Neural progenitor cell (in vitro differentiated cells): ENCODE results near the gene KIDINS220. TPM values are rescaled to one million over a fixed set of nuclear protein-coding genes. Genes with fewer than 3 reads are reported as not detected.

Source experiments
- DNase-seq: peaks from one replicate; pipeline ENCODE4 v3.0.0-alpha.2; 2016; ENCODE audit warnings: low spot score
- H2AFZ ChIP-seq: fragments of 200-600 bp; sonication (generic); replicated peaks from 2 replicates; pipeline ENCODE4 v1.6.1; 2016; ENCODE audit warnings: antibody characterized with exemption
- H3F3A ChIP-seq: fragments of 200-600 bp; sonication (generic); 2 replicates; pipeline ENCODE4 v1.6.1; 2016; ENCODE audit warnings: antibody characterized with exemption, low read depth
- H3K27ac ChIP-seq: fragments of 200-600 bp; sonication (generic); 2 replicates; pipeline ENCODE4 v1.5.1; 2016; ENCODE audit warnings: mild to moderate bottlenecking
- H3K27me3 ChIP-seq: fragments of 200-600 bp; sonication (generic); 2 replicates; pipeline ENCODE4 v1.6.1; 2016; ENCODE audit warnings: mild to moderate bottlenecking, moderate library complexity
- H3K36me3 ChIP-seq: fragments of 200-600 bp; sonication (generic); 2 replicates; pipeline ENCODE4 v1.5.1; 2016
- H3K4me1 ChIP-seq: fragments of 200-600 bp; sonication (generic); 2 replicates; pipeline ENCODE4 v1.6.1; 2016; ENCODE audit warnings: mixed run types
- H3K4me2 ChIP-seq: fragments of 200-600 bp; sonication (generic); 2 replicates; pipeline ENCODE4 v1.6.1; 2016
- H3K4me3 ChIP-seq: fragments of 200-600 bp; sonication (generic); 2 replicates; pipeline ENCODE4 v1.5.1; 2016
- H3K79me2 ChIP-seq: fragments of 200-600 bp; sonication (generic); 2 replicates; pipeline ENCODE4 v1.6.1; 2016; ENCODE audit warnings: low read depth
- H3K9ac ChIP-seq: fragments of 200-600 bp; sonication (generic); 2 replicates; pipeline ENCODE4 v1.6.1; 2016
- H3K9me3 ChIP-seq: fragments of 200-600 bp; sonication (generic); 2 replicates; pipeline ENCODE4 v1.5.1; 2016; ENCODE audit warnings: low read depth
- H4K20me1 ChIP-seq: fragments of 200-600 bp; sonication (generic); 2 replicates; pipeline ENCODE4 v1.6.1; 2016; ENCODE audit warnings: low read depth
- H3K27ac Mint-ChIP-seq: 3 replicates; pipeline ENCODE4 v1.8.0; 2021; ENCODE audit warnings: mixed read lengths
- H3K27me3 Mint-ChIP-seq: 2 replicates; pipeline ENCODE4 v1.8.0; 2022; ENCODE audit warnings: low read depth, mild to moderate bottlenecking, inconsistent platforms, moderate library complexity, mixed read lengths; ENCODE audit not compliant: insufficient read depth
- H3K36me3 Mint-ChIP-seq: 3 replicates; pipeline ENCODE4 v1.8.0; 2021; ENCODE audit warnings: mixed read lengths
- H3K4me1 Mint-ChIP-seq: 3 replicates; pipeline ENCODE4 v1.8.0; 2021; ENCODE audit warnings: mixed read lengths
- H3K4me3 Mint-ChIP-seq: 3 replicates; pipeline ENCODE4 v1.8.0; 2021; ENCODE audit warnings: mild to moderate bottlenecking, moderate library complexity, mixed read lengths
- H3K9me3 Mint-ChIP-seq: 3 replicates; pipeline ENCODE4 v1.8.0; 2020; ENCODE audit warnings: mixed read lengths
- EZH2 ChIP-seq: fragments of 200-600 bp; sonication (generic); IDR thresholded peaks from 2 replicates; pipeline ENCODE4 v1.6.1; 2017; ENCODE audit warnings: antibody characterized with exemption, mild to moderate bottlenecking, moderate library complexity
- EZH2phosphoT487 ChIP-seq: fragments of 200-600 bp; sonication (generic); IDR thresholded peaks from 2 replicates; pipeline ENCODE4 v1.6.1; 2017; ENCODE audit warnings: antibody characterized with exemption
- total RNA-seq: library from RNA; depleted of rRNA; stranded (reverse); fragments of >200 nt; gene quantifications from 2 replicates; pipeline ENCODE4 v1.2.3, GENCODE V29; 2015; ENCODE audit warnings: low replicate concordance
- TF ChIP-seq, protein P1 (sequence below): fragments of 200-600 bp; sonication (generic); IDR thresholded peaks from 2 replicates; pipeline ENCODE4 v1.5.1; 2017; ENCODE audit warnings: antibody characterized with exemption, mild to moderate bottlenecking

Gene KIDINS220
- total RNA-seq, 1 donor from 2014 or later = 56.1 TPM

DNA sequence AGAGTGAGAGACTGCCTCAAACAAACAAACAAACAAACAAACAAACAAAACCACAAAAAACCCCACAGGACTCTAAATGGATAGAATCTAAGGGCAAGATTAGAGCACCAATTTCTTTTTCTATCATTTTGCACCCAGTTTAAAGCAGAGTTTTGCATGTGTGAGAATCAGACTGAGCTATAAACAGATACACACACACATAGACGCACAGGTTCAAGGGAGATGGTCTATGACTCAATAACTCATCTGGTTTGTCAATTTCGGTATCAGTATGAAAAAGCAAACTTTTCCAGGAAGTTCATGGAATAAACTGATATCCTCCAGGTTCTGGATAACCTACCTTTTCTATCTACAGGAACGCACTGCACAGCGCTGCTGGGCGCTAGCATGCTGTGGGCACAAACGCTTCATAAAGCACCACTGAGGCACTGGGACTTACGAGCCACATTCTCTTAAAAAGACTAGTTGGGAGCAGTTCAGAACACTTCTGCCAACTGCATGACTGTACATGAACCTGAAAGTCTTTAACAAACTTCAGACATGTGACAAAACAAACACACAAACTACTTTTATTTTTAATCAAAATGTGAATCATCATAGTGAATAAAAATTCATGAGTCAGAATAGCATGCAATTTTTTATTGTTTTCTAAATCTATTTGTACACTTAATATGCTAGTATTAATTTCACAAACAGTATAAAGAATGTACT lies 109.0 kb downstream of the KIDINS220 start:
- Histone ChIP-seq H3F3A (no peaks in the 10 kb centered on the region), H3K79me2 (no peaks in the 10 kb centered on the region), H3K27me3 (no peaks in the 10 kb centered on the region), H4K20me1 (no peaks in the 10 kb centered on the region), H3K9me3 (no peaks in the 10 kb centered on the region), H3K4me2 (no peak overlapping the region), H2AFZ (no peak overlapping the region), H3K4me1 (no peaks in the 10 kb centered on the region), H3K36me3 (no peaks in the 10 kb centered on the region), H3K4me3 (no peak overlapping the region), H3K27ac (no peak overlapping the region), H3K9ac (no peak overlapping the region)
- Mint-ChIP-seq H3K4me1 (no peaks in the 10 kb centered on the region), H3K27me3 (no peaks in the 10 kb centered on the region), H3K4me3 (no peak overlapping the region), H3K27ac (no peak overlapping the region), H3K36me3 (peaks cover 38% of the 10 kb centered on the region), H3K9me3 (no peaks in the 10 kb centered on the region)
- TF ChIP-seq, protein P1, sequence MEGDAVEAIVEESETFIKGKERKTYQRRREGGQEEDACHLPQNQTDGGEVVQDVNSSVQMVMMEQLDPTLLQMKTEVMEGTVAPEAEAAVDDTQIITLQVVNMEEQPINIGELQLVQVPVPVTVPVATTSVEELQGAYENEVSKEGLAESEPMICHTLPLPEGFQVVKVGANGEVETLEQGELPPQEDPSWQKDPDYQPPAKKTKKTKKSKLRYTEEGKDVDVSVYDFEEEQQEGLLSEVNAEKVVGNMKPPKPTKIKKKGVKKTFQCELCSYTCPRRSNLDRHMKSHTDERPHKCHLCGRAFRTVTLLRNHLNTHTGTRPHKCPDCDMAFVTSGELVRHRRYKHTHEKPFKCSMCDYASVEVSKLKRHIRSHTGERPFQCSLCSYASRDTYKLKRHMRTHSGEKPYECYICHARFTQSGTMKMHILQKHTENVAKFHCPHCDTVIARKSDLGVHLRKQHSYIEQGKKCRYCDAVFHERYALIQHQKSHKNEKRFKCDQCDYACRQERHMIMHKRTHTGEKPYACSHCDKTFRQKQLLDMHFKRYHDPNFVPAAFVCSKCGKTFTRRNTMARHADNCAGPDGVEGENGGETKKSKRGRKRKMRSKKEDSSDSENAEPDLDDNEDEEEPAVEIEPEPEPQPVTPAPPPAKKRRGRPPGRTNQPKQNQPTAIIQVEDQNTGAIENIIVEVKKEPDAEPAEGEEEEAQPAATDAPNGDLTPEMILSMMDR = no peak
- TF ChIP-seq EZH2 (no peak), EZH2phosphoT487 (no peak)
- no peak for DNase-seq

DNA sequence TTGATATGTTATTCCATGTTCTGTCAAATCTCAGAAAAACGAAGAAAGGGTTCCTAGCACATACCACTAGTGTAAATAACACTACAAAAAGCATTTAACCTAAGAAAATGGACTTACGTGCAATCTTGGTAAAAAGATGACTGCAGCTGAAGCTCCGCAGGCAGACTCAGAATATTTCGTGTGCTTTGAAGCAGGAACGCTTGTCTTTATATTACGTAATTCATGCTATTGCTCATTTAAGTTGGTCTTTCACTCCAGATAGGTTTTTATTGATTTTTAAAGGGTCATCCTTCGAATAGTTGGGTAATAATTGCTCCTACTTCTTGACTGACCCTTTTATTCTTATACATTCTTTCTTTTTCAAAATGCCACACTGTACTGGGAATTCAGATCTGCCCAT lies 111.6 kb downstream of the KIDINS220 start:
- H3K79me2 ChIP-seq = no peaks in the 10 kb centered on the region
- H3F3A ChIP-seq = no peaks in the 10 kb centered on the region
- H3K9ac ChIP-seq = no peak overlapping the region
- H3K4me3 ChIP-seq = no peak overlapping the region
- Mint-ChIP-seq H3K36me3 (peaks cover 18% of the 10 kb centered on the region), H3K4me3 (no peak overlapping the region), H3K4me1 (no peaks in the 10 kb centered on the region), H3K27ac (no peak overlapping the region), H3K9me3 (no peaks in the 10 kb centered on the region), H3K27me3 (no peaks in the 10 kb centered on the region)
- no peak overlapping the region for H3K27ac ChIP-seq
- H2AFZ ChIP-seq = no peak overlapping the region
- no peak for TF ChIP-seq EZH2
- TF ChIP-seq EZH2phosphoT487 = no peak
- H4K20me1 ChIP-seq = no peaks in the 10 kb centered on the region
- no peak overlapping the region for H3K4me2 ChIP-seq
- no peak for DNase-seq
- H3K27me3 ChIP-seq = no peaks in the 10 kb centered on the region
- no peaks in the 10 kb centered on the region for H3K4me1 ChIP-seq
- H3K36me3 ChIP-seq = no peaks in the 10 kb centered on the region
- H3K9me3 ChIP-seq = no peaks in the 10 kb centered on the region

DNA sequence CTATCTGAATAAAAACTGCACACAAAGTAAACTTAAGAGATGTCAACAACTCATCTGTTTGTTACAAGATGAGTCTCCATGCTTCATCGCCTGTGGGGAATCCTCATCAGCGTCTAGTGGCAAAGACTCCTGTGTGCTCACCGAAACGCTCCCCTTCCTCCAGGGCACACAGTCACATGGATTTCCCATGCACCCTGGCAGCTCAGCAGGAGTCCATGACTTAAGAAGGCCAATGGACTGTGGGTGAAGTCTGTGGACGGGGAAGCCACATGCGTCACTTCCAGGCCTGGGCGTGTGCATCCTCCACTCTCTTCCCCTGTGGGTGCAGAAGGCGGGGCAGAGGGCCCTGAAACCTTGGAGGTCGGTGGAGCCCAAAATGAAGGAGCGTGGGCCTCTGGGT lies 114.4 kb downstream of the KIDINS220 start:
- peaks cover 6% of the 10 kb centered on the region for H3K36me3 Mint-ChIP-seq
- no peak overlapping the region for H3K4me3 Mint-ChIP-seq
- H2AFZ ChIP-seq = no peak overlapping the region
- no peaks in the 10 kb centered on the region for H3K4me1 ChIP-seq
- no peak overlapping the region for H3K4me3 ChIP-seq
- H3K27ac ChIP-seq = no peak overlapping the region
- no peaks in the 10 kb centered on the region for H3K4me1 Mint-ChIP-seq
- no peak overlapping the region for H3K9ac ChIP-seq
- H3K27ac Mint-ChIP-seq = no peak overlapping the region
- no peaks in the 10 kb centered on the region for H4K20me1 ChIP-seq
- DNase-seq = no peak
- no peaks in the 10 kb centered on the region for H3K79me2 ChIP-seq
- H3K4me2 ChIP-seq = no peak overlapping the region
- TF ChIP-seq EZH2phosphoT487 = no peak
- TF ChIP-seq EZH2 = no peak
- TF ChIP-seq, protein P1 = no peak
- no peaks in the 10 kb centered on the region for H3K27me3 ChIP-seq
- no peaks in the 10 kb centered on the region for H3K9me3 Mint-ChIP-seq
- no peaks in the 10 kb centered on the region for H3K9me3 ChIP-seq
- H3K27me3 Mint-ChIP-seq = peaks cover 2% of the 10 kb centered on the region
- no peaks in the 10 kb centered on the region for H3K36me3 ChIP-seq
- no peaks in the 10 kb centered on the region for H3F3A ChIP-seq

DNA sequence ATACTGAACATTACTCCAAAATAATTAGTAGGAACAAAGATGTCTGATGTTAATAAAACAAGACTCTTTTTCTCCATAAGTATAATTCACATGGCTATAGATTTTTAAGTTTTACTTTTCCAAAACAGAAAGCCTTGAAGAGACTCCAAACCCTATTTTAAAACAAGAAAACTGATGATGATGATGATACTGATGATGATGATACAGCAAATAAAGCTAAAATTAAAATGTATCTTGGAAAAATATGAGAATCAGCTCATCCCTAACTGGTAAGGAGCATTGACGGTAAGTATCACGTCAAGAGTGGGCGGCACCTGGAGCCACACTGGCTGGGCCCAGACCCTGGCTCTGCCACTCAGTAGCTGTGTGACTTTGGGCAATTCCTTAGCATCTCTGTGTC lies 116.0 kb downstream of the KIDINS220 start:
- no peaks in the 10 kb centered on the region for H3K9me3 ChIP-seq
- H4K20me1 ChIP-seq = no peaks in the 10 kb centered on the region
- H3K27ac ChIP-seq = no peak overlapping the region
- H3K4me1 ChIP-seq = no peaks in the 10 kb centered on the region
- H3K4me2 ChIP-seq = no peak overlapping the region
- H3K4me3 ChIP-seq = no peak overlapping the region
- Mint-ChIP-seq H3K27me3 (peaks cover 2% of the 10 kb centered on the region), H3K9me3 (no peaks in the 10 kb centered on the region), H3K4me3 (no peak overlapping the region), H3K36me3 (peaks cover 6% of the 10 kb centered on the region), H3K27ac (no peak overlapping the region), H3K4me1 (no peaks in the 10 kb centered on the region)
- H3K27me3 ChIP-seq = no peaks in the 10 kb centered on the region
- TF ChIP-seq EZH2 (no peak), EZH2phosphoT487 (no peak)
- TF ChIP-seq, protein P1 = no peak
- no peak for DNase-seq
- H2AFZ ChIP-seq = no peak overlapping the region
- no peaks in the 10 kb centered on the region for H3K36me3 ChIP-seq
- H3K9ac ChIP-seq = no peak overlapping the region
- H3K79me2 ChIP-seq = no peaks in the 10 kb centered on the region
- no peaks in the 10 kb centered on the region for H3F3A ChIP-seq
